GM12878 (cell line): ENCODE data around the gene COQ8B. TPM values are rescaled to one million over a fixed set of nuclear protein-coding genes. Genes with fewer than 3 reads are reported as not detected.

Source experiments
- ATAC-seq: fragments of 200-7000 bp; cut with Tn5 transposase; 3 replicates; pipeline ENCODE4 v1.9.1; 2020; ENCODE audit warnings: mild to moderate bottlenecking, moderate library complexity
- BruUV-seq: library from RNA; stranded (reverse); fragments of 400-500 nt; replicated peaks from 2 replicates; lab custom pipeline; 2021; lab: Mats Ljungman, UMichigan
- CTCF ChIA-PET: fragments of 300-600 bp; sonication (Branson Sonifier 250); formaldehyde crosslinking; extraction: SDS; loops from one replicate; lab custom pipeline; 2021; ENCODE audit warnings: inconsistent platforms; lab: Yijun Ruan, JAX
- POLR2A ChIA-PET: fragments of 350-600 bp; formaldehyde crosslinking; extraction: SDS; loops from one replicate; lab custom pipeline; 2021; ENCODE audit warnings: inconsistent platforms; lab: Charles Lee
- RAD21 ChIA-PET: fragments of 300-600 bp; sonication (Branson Sonifier 250); formaldehyde crosslinking; loops from one replicate; lab custom pipeline; 2023; ENCODE audit warnings: antibody characterized with exemption; ENCODE audit not compliant: unreplicated experiment; lab: Charles Lee
- SMC1A ChIA-PET: fragments of 300-600 bp; sonication (Branson Sonifier 250); formaldehyde crosslinking; loops from one replicate; lab custom pipeline; 2023; ENCODE audit not compliant: unreplicated experiment, uncharacterized antibody; lab: Charles Lee
- DNase-seq: peaks from one replicate; pipeline ENCODE4 v3.0.0-alpha.2; 2011; ENCODE audit warnings: low read depth, low spot score
- FAIRE-seq: peaks from 3 replicates; lab custom pipeline; 2011; peaks lifted over from hg19 to GRCh38; lab: Jason Lieb, UNC
- H2AFZ ChIP-seq: 2 replicates; pipeline ENCODE4 v1.6.0; 2011; ENCODE audit warnings: low read depth, low read length, control low read depth; ENCODE audit not compliant: control insufficient read depth
- H3K27ac ChIP-seq: 2 replicates; pipeline ENCODE4 v1.5.1; 2011; ENCODE audit warnings: control low read depth; ENCODE audit not compliant: control insufficient read depth, insufficient read depth
- H3K27me3 ChIP-seq, 2 experiments: replicated peaks in 1 of 2; 2 replicates each; pipeline versions ENCODE4 v1.6.0 to v1.6.1; 2011; ENCODE audit warnings: low read length in 1 of 2; ENCODE audit not compliant: control insufficient read depth in 2 of 2, insufficient read depth in 2 of 2
- H3K36me3 ChIP-seq, 2 experiments: 2 replicates each; pipeline ENCODE4 v1.5.1; 2011; ENCODE audit warnings: low read length in 1 of 2; ENCODE audit not compliant: control insufficient read depth in 2 of 2, insufficient read depth in 2 of 2
- H3K4me1 ChIP-seq: 2 replicates; pipeline ENCODE4 v1.6.1; 2011; ENCODE audit warnings: mild to moderate bottlenecking, low read length, moderate library complexity, mixed read lengths; ENCODE audit not compliant: control insufficient read depth, insufficient read depth
- H3K4me2 ChIP-seq: 2 replicates; pipeline ENCODE4 v1.6.0; 2011; ENCODE audit warnings: control low read depth; ENCODE audit not compliant: control insufficient read depth, insufficient read depth
- H3K4me3 ChIP-seq: fragments of 200-600 bp; sonication (generic); 2 replicates; pipeline ENCODE4 v1.5.1; 2016
- H3K79me2 ChIP-seq: 2 replicates; pipeline ENCODE4 v1.6.0; 2011; ENCODE audit warnings: low read length; ENCODE audit not compliant: control insufficient read depth, insufficient read depth
- H3K9ac ChIP-seq: 2 replicates; pipeline ENCODE4 v1.8.0; 2011; ENCODE audit warnings: low read length, control low read depth, mixed read lengths; ENCODE audit not compliant: control insufficient read depth, insufficient read depth
- H3K9me3 ChIP-seq: replicated peaks from 3 replicates; pipeline ENCODE4 v1.5.1; 2011; ENCODE audit warnings: mild to moderate bottlenecking, low read length; ENCODE audit not compliant: control insufficient read depth, insufficient read depth
- H4K20me1 ChIP-seq: 2 replicates; pipeline ENCODE4 v1.6.0; 2011; ENCODE audit not compliant: control insufficient read depth, insufficient read depth
- FOS ChIP-seq: IDR thresholded peaks from 3 replicates; pipeline ENCODE4 v1.6.1; 2011; ENCODE audit warnings: borderline replicate concordance; ENCODE audit not compliant: insufficient read length; ENCODE audit errors: extremely low read depth
- SMARCA5 ChIP-seq: fragments of 450-650 bp; IDR thresholded peaks from 2 replicates; pipeline ENCODE4 v1.6.1; 2017; ENCODE audit warnings: mild to moderate bottlenecking
- ZNF24 ChIP-seq: fragments of 450-650 bp; IDR thresholded peaks from 2 replicates; pipeline ENCODE4 v1.6.1; 2017; ENCODE audit warnings: antibody characterized with exemption, mild to moderate bottlenecking
- WGBS: methylation state at CpG from one replicate; pipeline ENCODE4 v1.1.6; 2016; ENCODE audit warnings: low lambda C conversion rate; ENCODE audit not compliant: insufficient replicate concordance, insufficient coverage; ENCODE audit errors: missing lambda C conversion rate; 5-methylcytosine and 5-hydroxymethylcytosine counted together
- in situ Hi-C: fragments of 300-500 bp; cut with MboI; formaldehyde crosslinking; loops from 9 replicates; pipeline ENCODE4 v1.14.3; 2018; ENCODE audit warnings: mixed read lengths
- intact Hi-C: fragments of 100-400 bp; cut with micrococcal nuclease; formaldehyde crosslinking; loops from one replicate; pipeline ENCODE4 v1.14.2; 2022; ENCODE audit not compliant: unreplicated experiment
- polyA plus RNA-seq, 11 experiments: library from polyadenylated mRNA; depleted of rRNA in 4 of 11; unstranded in 6 of 11; stranded (reverse) in 5 of 11; fragments of >200 nt; fragmentation: Nextera tagmentation in 4 of 11; fragmentation: Illumina TruSeq in 1 of 11; extraction: Ambion mirVana in 4 of 11; extraction: Trizol in 1 of 11; gene quantifications; 1 replicate in 1 of 11; 2 replicates in 10 of 11; pipeline versions ENCODE4 v1.2.1 to v1.2.3, GENCODE V29; 2011 to 2016; ENCODE audit warnings: inconsistent platforms in 2 of 11, missing spikeins in 2 of 11, low read depth in 1 of 11
- total RNA-seq, 4 experiments: library from RNA; depleted of rRNA in 3 of 4; stranded (reverse); fragments of >200 nt in 3 of 4; fragmentation: Illumina TruSeq in 1 of 4; extraction: Trizol in 1 of 4; gene quantifications; 2 replicates each; pipeline versions ENCODE4 v1.2.1 to v1.2.3, GENCODE V29; 2013 to 2021
- TF ChIP-seq, protein P1 (sequence below): fragments of 450-650 bp; formaldehyde crosslinking; IDR thresholded peaks from 2 replicates; pipeline ENCODE4 v1.5.0; 2022; ENCODE audit warnings: mild to moderate bottlenecking, missing genetic modification characterization

The COQ8B gene
- total and polyA plus RNA-seq, 10 of the 15 experiments (the other 5 are each of a cell fraction or from before 2014, with no cell fraction given): 0.39 to 37.1 (median 16.8) TPM

DNA sequence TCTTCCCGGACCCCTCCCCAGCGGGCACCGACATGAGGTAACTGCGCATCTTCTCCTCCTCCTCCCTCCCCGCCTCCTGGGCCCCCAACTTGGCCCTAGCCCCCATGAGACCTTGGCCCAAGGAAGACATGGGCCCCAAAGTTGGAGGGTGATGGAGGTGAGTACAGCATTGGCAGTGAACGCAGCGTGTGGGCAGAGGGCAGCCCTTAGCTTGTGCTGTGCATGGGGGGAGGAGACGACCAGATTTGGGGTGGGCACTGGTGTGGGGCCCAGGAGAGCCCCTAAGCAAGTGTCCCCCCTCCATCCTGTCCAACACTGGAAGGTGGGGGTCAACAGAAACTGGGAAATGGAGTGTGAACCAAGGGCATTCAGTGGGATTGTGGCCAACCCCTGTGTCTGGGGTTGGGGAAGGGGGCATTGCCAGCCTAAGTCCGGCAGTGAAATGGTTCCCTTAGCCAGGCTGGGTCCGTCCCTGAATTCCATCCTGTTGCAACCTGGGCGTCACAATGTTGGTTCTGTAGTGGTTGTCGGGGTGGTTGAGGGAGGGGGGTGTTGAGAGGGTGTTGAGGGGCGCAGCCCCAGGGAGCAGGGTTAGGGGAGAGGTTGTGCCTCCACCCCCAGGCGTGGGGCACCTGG is 49.8 kb downstream of the COQ8B start:
- WGBS: 83% methylated on average over 14 of the region's 14 CpGs
- CTCF ChIA-PET: interaction anchor here (1.2 kb wide), 1 partner anchor 152 kb away, joined by 3 read pairs; no protein-coding TSS in a partner anchor
- no peaks in the 10 kb centered on the region for H3K27me3 ChIP-seq
- H4K20me1 ChIP-seq: no peaks in the 10 kb centered on the region
- no peak for FAIRE-seq
- no peak overlapping the region for H3K27ac ChIP-seq
- no peaks in the 10 kb centered on the region for H3K79me2 ChIP-seq
- SMC1A ChIA-PET: no interaction called here
- no peak for ATAC-seq
- TSS peak; percentile 62 for BruUV-seq
- TF ChIP-seq SMARCA5 (no peak), ZNF24 (no peak), FOS (no peak)
- TF ChIP-seq, protein P1, sequence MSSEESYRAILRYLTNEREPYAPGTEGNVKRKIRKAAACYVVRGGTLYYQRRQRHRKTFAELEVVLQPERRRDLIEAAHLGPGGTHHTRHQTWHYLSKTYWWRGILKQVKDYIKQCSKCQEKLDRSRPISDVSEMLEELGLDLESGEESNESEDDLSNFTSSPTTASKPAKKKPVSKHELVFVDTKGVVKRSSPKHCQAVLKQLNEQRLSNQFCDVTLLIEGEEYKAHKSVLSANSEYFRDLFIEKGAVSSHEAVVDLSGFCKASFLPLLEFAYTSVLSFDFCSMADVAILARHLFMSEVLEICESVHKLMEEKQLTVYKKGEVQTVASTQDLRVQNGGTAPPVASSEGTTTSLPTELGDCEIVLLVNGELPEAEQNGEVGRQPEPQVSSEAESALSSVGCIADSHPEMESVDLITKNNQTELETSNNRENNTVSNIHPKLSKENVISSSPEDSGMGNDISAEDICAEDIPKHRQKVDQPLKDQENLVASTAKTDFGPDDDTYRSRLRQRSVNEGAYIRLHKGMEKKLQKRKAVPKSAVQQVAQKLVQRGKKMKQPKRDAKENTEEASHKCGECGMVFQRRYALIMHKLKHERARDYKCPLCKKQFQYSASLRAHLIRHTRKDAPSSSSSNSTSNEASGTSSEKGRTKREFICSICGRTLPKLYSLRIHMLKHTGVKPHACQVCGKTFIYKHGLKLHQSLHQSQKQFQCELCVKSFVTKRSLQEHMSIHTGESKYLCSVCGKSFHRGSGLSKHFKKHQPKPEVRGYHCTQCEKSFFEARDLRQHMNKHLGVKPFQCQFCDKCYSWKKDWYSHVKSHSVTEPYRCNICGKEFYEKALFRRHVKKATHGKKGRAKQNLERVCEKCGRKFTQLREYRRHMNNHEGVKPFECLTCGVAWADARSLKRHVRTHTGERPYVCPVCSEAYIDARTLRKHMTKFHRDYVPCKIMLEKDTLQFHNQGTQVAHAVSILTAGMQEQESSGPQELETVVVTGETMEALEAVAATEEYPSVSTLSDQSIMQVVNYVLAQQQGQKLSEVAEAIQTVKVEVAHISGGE: peak; percentile 53; the same call in 1 of the 2 replicates
- H3K9ac ChIP-seq: no peak overlapping the region
- H2AFZ ChIP-seq: no peak overlapping the region
- peaks cover 6% of the 10 kb centered on the region for H3K4me1 ChIP-seq
- in situ Hi-C loops: no loop called here
- no peak overlapping the region for H3K4me2 ChIP-seq
- peaks cover 5% of the 10 kb centered on the region; the same call in 2 of the 3 replicates for H3K9me3 ChIP-seq
- no peak for DNase-seq
- RAD21 ChIA-PET: no interaction called here
- no peak overlapping the region for H3K4me3 ChIP-seq
- peaks cover 2 to 8% of the 10 kb centered on the region in 2 experiments; a peak in 1 of 4 replicates for H3K36me3 ChIP-seq
- intact Hi-C loops: no loop called here
- POLR2A ChIA-PET: no interaction called here
